ENCODE measurements around the gene EIF5AL1.

- TF ChIP-seq TAF1 (conservative IDR thresholded peaks at IDR 0.05) (no peak), CTCF (IDR thresholded peaks at IDR 0.05; ENCODE audit: low read depth, low read length, missing input control) (no peak), SP1 (IDR thresholded peaks at IDR 0.05) (no peak), HNF4G (IDR thresholded peaks at IDR 0.05) (no peak), ATF3 (IDR thresholded peaks at IDR 0.05) (no peak), JUND (IDR thresholded peaks at IDR 0.05) (no peak), YY1 (IDR thresholded peaks at IDR 0.05) (no peak), MAX (IDR thresholded peaks at IDR 0.05) (no peak), RXRA (IDR thresholded peaks at IDR 0.05) (no peak), REST (IDR thresholded peaks at IDR 0.05) (no peak), RAD21 (IDR thresholded peaks at IDR 0.05) (no peak), FOXA2 (IDR thresholded peaks at IDR 0.05) (no peak), FOXA1 (IDR thresholded peaks at IDR 0.05) (no peak)
- TF ChIP-seq, protein P1, sequence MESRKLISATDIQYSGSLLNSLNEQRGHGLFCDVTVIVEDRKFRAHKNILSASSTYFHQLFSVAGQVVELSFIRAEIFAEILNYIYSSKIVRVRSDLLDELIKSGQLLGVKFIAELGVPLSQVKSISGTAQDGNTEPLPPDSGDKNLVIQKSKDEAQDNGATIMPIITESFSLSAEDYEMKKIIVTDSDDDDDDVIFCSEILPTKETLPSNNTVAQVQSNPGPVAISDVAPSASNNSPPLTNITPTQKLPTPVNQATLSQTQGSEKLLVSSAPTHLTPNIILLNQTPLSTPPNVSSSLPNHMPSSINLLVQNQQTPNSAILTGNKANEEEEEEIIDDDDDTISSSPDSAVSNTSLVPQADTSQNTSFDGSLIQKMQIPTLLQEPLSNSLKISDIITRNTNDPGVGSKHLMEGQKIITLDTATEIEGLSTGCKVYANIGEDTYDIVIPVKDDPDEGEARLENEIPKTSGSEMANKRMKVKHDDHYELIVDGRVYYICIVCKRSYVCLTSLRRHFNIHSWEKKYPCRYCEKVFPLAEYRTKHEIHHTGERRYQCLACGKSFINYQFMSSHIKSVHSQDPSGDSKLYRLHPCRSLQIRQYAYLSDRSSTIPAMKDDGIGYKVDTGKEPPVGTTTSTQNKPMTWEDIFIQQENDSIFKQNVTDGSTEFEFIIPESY (IDR thresholded peaks at IDR 0.05), result no peak
These were observed 4.7 kb upstream of the EIF5AL1 start for GRCh38 chr10:79507440-79508167.

All from liver (tissue), 3 donors.